ENCODE measurements around the gene NEK4.

The NEK4 gene

DNA sequence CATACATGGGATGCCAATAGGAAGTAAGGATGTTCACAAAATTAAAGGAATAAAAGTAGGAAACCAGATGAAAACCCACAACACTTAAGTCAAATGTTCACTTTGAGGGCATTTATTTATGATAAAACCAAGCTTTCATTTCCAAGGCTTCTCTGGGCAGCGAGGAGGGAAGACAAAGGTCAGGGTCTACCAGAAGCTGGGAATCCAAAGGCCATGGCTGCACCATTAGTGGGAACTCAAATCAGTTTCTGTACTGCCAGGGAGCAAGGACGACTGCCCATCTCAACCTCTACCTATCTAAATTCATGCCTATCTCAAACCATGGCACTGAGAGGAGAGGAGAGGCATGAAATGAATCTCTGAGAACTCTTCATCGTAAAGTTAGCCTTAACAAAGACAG lies 107.6 kb downstream of the NEK4 start:
- H3K27ac ChIP-seq (replicated peaks): no peak overlapping the region
- no peak overlapping the region for H3K4me3 ChIP-seq (replicated peaks; ENCODE audit: insufficient read depth, low read length)
- DNase-seq (ENCODE audit: low read depth in 1 of 2, low spot score in 1 of 2): no peak
- TF ChIP-seq SPI1 (IDR thresholded peaks at IDR 0.05; ENCODE audit: borderline replicate concordance, low read depth): no peak
- TF ChIP-seq POLR2AphosphoS5 (IDR thresholded peaks at IDR 0.05; ENCODE audit: low read depth): no peak
- TF ChIP-seq, protein P1, sequence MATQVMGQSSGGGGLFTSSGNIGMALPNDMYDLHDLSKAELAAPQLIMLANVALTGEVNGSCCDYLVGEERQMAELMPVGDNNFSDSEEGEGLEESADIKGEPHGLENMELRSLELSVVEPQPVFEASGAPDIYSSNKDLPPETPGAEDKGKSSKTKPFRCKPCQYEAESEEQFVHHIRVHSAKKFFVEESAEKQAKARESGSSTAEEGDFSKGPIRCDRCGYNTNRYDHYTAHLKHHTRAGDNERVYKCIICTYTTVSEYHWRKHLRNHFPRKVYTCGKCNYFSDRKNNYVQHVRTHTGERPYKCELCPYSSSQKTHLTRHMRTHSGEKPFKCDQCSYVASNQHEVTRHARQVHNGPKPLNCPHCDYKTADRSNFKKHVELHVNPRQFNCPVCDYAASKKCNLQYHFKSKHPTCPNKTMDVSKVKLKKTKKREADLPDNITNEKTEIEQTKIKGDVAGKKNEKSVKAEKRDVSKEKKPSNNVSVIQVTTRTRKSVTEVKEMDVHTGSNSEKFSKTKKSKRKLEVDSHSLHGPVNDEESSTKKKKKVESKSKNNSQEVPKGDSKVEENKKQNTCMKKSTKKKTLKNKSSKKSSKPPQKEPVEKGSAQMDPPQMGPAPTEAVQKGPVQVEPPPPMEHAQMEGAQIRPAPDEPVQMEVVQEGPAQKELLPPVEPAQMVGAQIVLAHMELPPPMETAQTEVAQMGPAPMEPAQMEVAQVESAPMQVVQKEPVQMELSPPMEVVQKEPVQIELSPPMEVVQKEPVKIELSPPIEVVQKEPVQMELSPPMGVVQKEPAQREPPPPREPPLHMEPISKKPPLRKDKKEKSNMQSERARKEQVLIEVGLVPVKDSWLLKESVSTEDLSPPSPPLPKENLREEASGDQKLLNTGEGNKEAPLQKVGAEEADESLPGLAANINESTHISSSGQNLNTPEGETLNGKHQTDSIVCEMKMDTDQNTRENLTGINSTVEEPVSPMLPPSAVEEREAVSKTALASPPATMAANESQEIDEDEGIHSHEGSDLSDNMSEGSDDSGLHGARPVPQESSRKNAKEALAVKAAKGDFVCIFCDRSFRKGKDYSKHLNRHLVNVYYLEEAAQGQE (IDR thresholded peaks at IDR 0.05; ENCODE audit: insufficient replicate concordance, low read depth): no peak
- no peak for TF ChIP-seq GABPA (IDR thresholded peaks at IDR 0.05; ENCODE audit: low read depth)
- TF ChIP-seq, protein P2, sequence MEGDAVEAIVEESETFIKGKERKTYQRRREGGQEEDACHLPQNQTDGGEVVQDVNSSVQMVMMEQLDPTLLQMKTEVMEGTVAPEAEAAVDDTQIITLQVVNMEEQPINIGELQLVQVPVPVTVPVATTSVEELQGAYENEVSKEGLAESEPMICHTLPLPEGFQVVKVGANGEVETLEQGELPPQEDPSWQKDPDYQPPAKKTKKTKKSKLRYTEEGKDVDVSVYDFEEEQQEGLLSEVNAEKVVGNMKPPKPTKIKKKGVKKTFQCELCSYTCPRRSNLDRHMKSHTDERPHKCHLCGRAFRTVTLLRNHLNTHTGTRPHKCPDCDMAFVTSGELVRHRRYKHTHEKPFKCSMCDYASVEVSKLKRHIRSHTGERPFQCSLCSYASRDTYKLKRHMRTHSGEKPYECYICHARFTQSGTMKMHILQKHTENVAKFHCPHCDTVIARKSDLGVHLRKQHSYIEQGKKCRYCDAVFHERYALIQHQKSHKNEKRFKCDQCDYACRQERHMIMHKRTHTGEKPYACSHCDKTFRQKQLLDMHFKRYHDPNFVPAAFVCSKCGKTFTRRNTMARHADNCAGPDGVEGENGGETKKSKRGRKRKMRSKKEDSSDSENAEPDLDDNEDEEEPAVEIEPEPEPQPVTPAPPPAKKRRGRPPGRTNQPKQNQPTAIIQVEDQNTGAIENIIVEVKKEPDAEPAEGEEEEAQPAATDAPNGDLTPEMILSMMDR (IDR thresholded peaks at IDR 0.05; ENCODE audit: insufficient read depth, low read length): no peak
- H3K27me3 ChIP-seq (ENCODE audit: insufficient read depth, poor library complexity, severe bottlenecking): no peaks in the 10 kb centered on the region

DNA sequence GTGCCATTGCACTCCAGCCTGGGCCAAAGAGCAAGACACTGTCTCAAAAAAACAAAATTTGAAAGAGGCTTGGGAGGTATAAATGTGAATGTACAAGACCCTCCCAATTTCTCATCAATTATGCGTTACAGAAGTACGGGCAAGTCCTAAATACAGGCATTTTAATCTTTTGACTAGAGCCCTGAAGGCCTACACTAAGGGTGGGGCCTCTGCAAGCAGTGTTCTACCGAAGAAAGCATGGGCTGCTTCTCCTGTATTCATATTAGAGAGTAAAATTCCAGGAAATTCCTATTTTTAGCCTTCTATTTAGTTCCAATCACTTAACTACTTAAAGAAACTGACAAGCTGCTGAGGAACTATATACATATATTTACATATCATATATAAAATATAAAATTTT lies 110.7 kb downstream of the NEK4 start:
- no peak overlapping the region for H3K27ac ChIP-seq (replicated peaks)
- no peaks in the 10 kb centered on the region for H3K27me3 ChIP-seq (ENCODE audit: insufficient read depth, poor library complexity, severe bottlenecking)
- H3K4me3 ChIP-seq (replicated peaks; ENCODE audit: insufficient read depth, low read length): no peak overlapping the region
- TF ChIP-seq POLR2AphosphoS5 (IDR thresholded peaks at IDR 0.05; ENCODE audit: low read depth) (no peak), SPI1 (IDR thresholded peaks at IDR 0.05; ENCODE audit: borderline replicate concordance, low read depth) (no peak), GABPA (IDR thresholded peaks at IDR 0.05; ENCODE audit: low read depth) (no peak)
- TF ChIP-seq, protein P1 (IDR thresholded peaks at IDR 0.05; ENCODE audit: insufficient replicate concordance, low read depth): no peak
- TF ChIP-seq, protein P2 (IDR thresholded peaks at IDR 0.05; ENCODE audit: insufficient read depth, low read length): no peak
- no peak for DNase-seq (ENCODE audit: low read depth in 1 of 2, low spot score in 1 of 2)

Measured in HL-60 (cell line).